KMS-11 (cell line): ENCODE measurements around the gene PPFIBP2.
A peak's percentile ranks its signal among the peaks of the same experiment; 100 is the strongest.

Experiments used
- H2AFZ ChIP-seq: fragments of 200-600 bp; sonication (generic); 2 replicates; pipeline ENCODE4 v1.6.1; 2016; ENCODE audit warnings: antibody characterized with exemption, mixed run types, low read depth
- H3K27ac ChIP-seq: fragments of 200-600 bp; sonication (generic); 2 replicates; pipeline ENCODE4 v1.6.1; 2016; ENCODE audit warnings: mild to moderate bottlenecking, mixed run types
- H3K27me3 ChIP-seq: fragments of 200-600 bp; sonication (generic); 2 replicates; pipeline ENCODE4 v1.6.1; 2017; ENCODE audit warnings: mild to moderate bottlenecking, low read depth, mixed run types, moderate library complexity; ENCODE audit not compliant: insufficient read depth
- H3K36me3 ChIP-seq: fragments of 200-600 bp; sonication (generic); 2 replicates; pipeline ENCODE4 v1.6.1; 2017; ENCODE audit warnings: mild to moderate bottlenecking, mixed run types; ENCODE audit not compliant: insufficient read depth
- H3K4me1 ChIP-seq: fragments of 200-600 bp; sonication (generic); 2 replicates; pipeline ENCODE4 v1.6.1; 2016; ENCODE audit warnings: mild to moderate bottlenecking, low read depth, mixed run types; ENCODE audit not compliant: poor library complexity, severe bottlenecking
- H3K4me2 ChIP-seq: fragments of 200-600 bp; sonication (generic); 2 replicates; pipeline ENCODE4 v1.7.0; 2016; ENCODE audit warnings: mild to moderate bottlenecking, mixed run types
- H3K4me3 ChIP-seq: fragments of 200-600 bp; sonication (generic); IDR thresholded peaks from 2 replicates; pipeline ENCODE4 v1.6.1; 2017; ENCODE audit warnings: low read depth, low read length, mixed read lengths; ENCODE audit not compliant: insufficient read depth
- H3K79me2 ChIP-seq: fragments of 200-600 bp; sonication (generic); 2 replicates; pipeline ENCODE4 v1.6.1; 2016; ENCODE audit warnings: low read depth, mixed run types; ENCODE audit not compliant: insufficient read depth
- H3K9ac ChIP-seq: fragments of 200-600 bp; sonication (generic); 2 replicates; pipeline ENCODE4 v1.6.1; 2016; ENCODE audit warnings: mild to moderate bottlenecking, mixed run types
- H4K20me1 ChIP-seq: fragments of 200-600 bp; sonication (generic); 2 replicates; pipeline ENCODE4 v1.6.1; 2016; ENCODE audit warnings: mild to moderate bottlenecking, mixed run types; ENCODE audit not compliant: insufficient read depth
- TF ChIP-seq, protein P1 (sequence below): fragments of 200-600 bp; sonication (generic); conservative IDR thresholded peaks from 2 replicates; pipeline ENCODE4 v1.6.1; 2017; ENCODE audit warnings: low read depth, mild to moderate bottlenecking, antibody characterized with exemption, low read length, moderate library complexity, mixed read lengths

PPFIBP2 gene

DNA sequence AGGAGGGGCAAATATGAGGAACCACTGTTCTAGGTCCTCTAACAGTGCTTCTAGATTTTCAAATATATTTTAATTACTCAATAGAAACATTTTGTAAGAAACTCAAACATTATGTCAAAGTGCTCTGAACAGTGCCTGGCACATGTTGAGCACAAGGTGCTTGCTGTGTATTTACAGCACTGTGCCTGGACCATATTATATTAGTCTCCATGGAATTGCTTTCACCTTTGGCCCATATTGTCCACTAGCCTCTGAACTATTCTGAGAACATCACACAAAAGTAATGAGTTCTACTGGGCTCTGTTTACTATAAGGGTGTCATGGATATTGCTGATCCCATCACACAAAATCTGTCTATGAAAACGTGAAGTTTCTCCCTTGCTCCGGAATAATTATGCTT is 76.7 kb downstream of the PPFIBP2 start:
- H3K4me1 ChIP-seq, result peaks cover 12% of the 10 kb centered on the region
- H4K20me1 ChIP-seq, result no peaks in the 10 kb centered on the region

DNA sequence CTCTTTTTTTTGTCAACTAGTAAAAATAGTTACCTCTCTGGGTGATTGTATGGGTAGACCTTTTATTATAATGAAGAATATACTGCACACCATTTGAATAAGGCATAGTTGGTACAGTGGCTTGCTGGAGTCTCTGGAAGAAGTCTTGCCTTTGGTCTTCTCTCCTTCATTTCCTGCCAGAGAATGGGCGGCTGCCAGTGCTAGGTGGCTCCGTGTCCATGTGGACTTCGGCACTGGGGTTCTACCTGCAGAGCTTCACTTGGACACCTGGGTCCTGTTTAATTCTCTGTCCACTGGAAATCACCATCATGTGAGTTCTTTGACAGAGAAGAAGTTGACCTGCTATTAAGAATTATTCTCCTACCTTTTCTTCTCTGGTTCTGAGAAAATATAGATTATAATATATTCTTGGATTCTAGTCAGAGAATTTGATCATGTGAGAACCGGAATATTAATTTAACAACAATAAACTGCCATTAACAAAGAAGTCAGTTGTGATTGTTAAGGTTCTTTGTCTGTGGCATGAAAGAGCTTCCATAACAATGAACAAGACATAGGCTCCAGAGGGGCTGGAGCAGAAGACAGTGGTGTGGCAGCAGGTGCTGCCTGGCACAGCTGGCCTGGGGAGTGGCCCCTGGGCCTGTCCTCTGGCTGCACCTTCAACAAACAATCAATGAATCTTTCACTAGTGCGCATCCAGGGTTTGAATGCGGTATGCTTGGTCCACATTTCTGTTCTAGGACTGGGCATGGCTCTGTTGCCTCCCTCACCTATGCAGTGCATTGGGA is 77.5 kb downstream of the PPFIBP2 start:
- Histone ChIP-seq H3K9ac (no peak overlapping the region), H3K36me3 (no peaks in the 10 kb centered on the region), H3K27me3 (no peaks in the 10 kb centered on the region), H3K4me3 (no peak overlapping the region), H2AFZ (no peak overlapping the region), H3K27ac (no peak overlapping the region), H3K4me2 (no peak overlapping the region), H3K79me2 (no peaks in the 10 kb centered on the region), H4K20me1 (no peaks in the 10 kb centered on the region), H3K4me1 (peaks cover 12% of the 10 kb centered on the region)
- TF ChIP-seq, protein P1, sequence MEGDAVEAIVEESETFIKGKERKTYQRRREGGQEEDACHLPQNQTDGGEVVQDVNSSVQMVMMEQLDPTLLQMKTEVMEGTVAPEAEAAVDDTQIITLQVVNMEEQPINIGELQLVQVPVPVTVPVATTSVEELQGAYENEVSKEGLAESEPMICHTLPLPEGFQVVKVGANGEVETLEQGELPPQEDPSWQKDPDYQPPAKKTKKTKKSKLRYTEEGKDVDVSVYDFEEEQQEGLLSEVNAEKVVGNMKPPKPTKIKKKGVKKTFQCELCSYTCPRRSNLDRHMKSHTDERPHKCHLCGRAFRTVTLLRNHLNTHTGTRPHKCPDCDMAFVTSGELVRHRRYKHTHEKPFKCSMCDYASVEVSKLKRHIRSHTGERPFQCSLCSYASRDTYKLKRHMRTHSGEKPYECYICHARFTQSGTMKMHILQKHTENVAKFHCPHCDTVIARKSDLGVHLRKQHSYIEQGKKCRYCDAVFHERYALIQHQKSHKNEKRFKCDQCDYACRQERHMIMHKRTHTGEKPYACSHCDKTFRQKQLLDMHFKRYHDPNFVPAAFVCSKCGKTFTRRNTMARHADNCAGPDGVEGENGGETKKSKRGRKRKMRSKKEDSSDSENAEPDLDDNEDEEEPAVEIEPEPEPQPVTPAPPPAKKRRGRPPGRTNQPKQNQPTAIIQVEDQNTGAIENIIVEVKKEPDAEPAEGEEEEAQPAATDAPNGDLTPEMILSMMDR, result no peak

More for the DNA sequence above, 76.7 kb downstream of the PPFIBP2 start:
- Histone ChIP-seq H3K9ac (no peak overlapping the region), H3K27ac (no peak overlapping the region), H3K79me2 (no peaks in the 10 kb centered on the region), H2AFZ (no peak overlapping the region), H3K4me3 (no peak overlapping the region), H3K4me2 (no peak overlapping the region), H3K27me3 (no peaks in the 10 kb centered on the region), H3K36me3 (no peaks in the 10 kb centered on the region)
- TF ChIP-seq, protein P1, result no peak

GRCh38 chr11:7591987-7592386 is 78.2 kb downstream of the PPFIBP2 start:
- Histone ChIP-seq H3K4me2 (no peak overlapping the region), H2AFZ (no peak overlapping the region)

DNA sequence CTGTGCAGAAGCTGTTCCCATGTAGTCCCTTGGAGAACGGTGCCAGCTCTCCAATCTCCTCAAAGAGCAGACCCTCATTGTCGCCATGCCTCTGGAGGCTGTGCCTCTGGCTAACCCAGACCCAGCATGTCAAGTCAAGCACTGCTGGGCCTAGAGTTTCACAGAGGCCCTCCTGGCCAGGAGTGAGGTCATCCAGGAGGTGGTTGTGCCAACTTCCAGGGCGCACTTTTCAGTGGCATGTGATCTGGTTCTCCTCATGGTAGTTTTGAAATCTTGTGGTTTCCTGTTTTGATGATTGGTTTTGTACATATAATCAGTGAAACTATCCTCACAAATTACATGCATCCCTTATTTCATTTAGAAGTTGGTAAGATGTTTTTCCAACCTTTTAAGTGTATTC is 78.9 kb downstream of the PPFIBP2 start:
- Histone ChIP-seq H3K27me3 (no peaks in the 10 kb centered on the region), H3K27ac (no peak overlapping the region), H4K20me1 (no peaks in the 10 kb centered on the region), H3K9ac (no peak overlapping the region), H3K79me2 (no peaks in the 10 kb centered on the region), H3K4me2 (peak overlapping the region; percentile 5; the same call in 1 of the 2 replicates), H3K4me1 (peaks cover 12% of the 10 kb centered on the region), H3K36me3 (no peaks in the 10 kb centered on the region), H2AFZ (no peak overlapping the region), H3K4me3 (no peak overlapping the region)
- TF ChIP-seq, protein P1, result no peak

More at GRCh38 chr11:7591987-7592386, 78.2 kb downstream of the PPFIBP2 start:
- Histone ChIP-seq H4K20me1 (no peaks in the 10 kb centered on the region), H3K27ac (no peak overlapping the region), H3K4me1 (peaks cover 12% of the 10 kb centered on the region), H3K36me3 (no peaks in the 10 kb centered on the region), H3K79me2 (no peaks in the 10 kb centered on the region), H3K9ac (no peak overlapping the region), H3K27me3 (no peaks in the 10 kb centered on the region), H3K4me3 (no peak overlapping the region)
- TF ChIP-seq, protein P1, result no peak
